Keratinocyte (primary cell): ENCODE results near the gene KRTAP5-10.

Experiments
- CTCF ChIP-seq, 3 experiments: IDR thresholded peaks in 1 of 3; conservative IDR thresholded peaks in 1 of 3; optimal IDR thresholded peaks in 1 of 3; 2 replicates in 2 of 3; 3 replicates in 1 of 3; pipeline versions ENCODE3 to v1.5.1; 2011; ENCODE audit warnings: low read length in 3 of 3, mild to moderate bottlenecking in 3 of 3, moderate library complexity in 2 of 3, control low read depth in 1 of 3, inconsistent platforms in 1 of 3; ENCODE audit not compliant: insufficient read depth in 2 of 3; ENCODE audit errors: extremely low read depth in 1 of 3
- EZH2 ChIP-seq: IDR thresholded peaks from one replicate; pipeline ENCODE4 v1.6.1; 2012; ENCODE audit warnings: inconsistent platforms, mild to moderate bottlenecking, low read length, moderate library complexity

GRCh38 chr11:71525938-71526495 is 39.3 kb upstream of the KRTAP5-10 start:
- TF ChIP-seq CTCF (optimal IDR thresholded peaks at IDR 0.05 in 1 of 3, IDR thresholded peaks at IDR 0.05 in 1 of 3, conservative IDR thresholded peaks at IDR 0.05 in 1 of 3; ENCODE audit: extremely low read depth in 1 of 3, insufficient read depth in 2 of 3, low read length in 3 of 3) (no peak), EZH2 (no peak)
